Measurements from ENCODE around the gene CLDN4. TPM values are rescaled to one million over a fixed set of nuclear protein-coding genes. Genes with fewer than 3 reads are reported as not detected.
A peak's percentile ranks its signal among the peaks of the same experiment; 100 is the strongest.

The CLDN4 gene
- total and polyA plus RNA-seq, 9 of the 15 experiments (the other 6 are each of a cell fraction or from before 2014, with no cell fraction given), result 0.05 to 0.60 (median 0.06) TPM; not detected in 3

- TF ChIP-seq ELK3 (CRISPR knock-in tag; IDR thresholded peaks at IDR 0.05) (no peak), PYGO2 (tag; IDR thresholded peaks at IDR 0.05) (no peak), CHD7 (IDR thresholded peaks at IDR 0.05; ENCODE audit: low read depth, low read length) (peak; percentile 18), HMG20B (CRISPR knock-in tag; IDR thresholded peaks at IDR 0.05) (no peak), EZH2 (IDR thresholded peaks at IDR 0.05; ENCODE audit: borderline replicate concordance, low read depth, low read length) (no peak), MLX (CRISPR knock-in tag; conservative IDR thresholded peaks at IDR 0.05) (no peak), SIX5 (IDR thresholded peaks at IDR 0.05; ENCODE audit: borderline replicate concordance in 1 of 2, insufficient read depth in 1 of 2, low read depth in 1 of 2, low read length in 2 of 2) (no peak), FOXO4 (CRISPR knock-in tag; IDR thresholded peaks at IDR 0.05) (no peak), JUN (IDR thresholded peaks at IDR 0.05; ENCODE audit: borderline replicate concordance, low read depth, low read length) (peak; percentile 98), JUN (CRISPR knock-in tag; IDR thresholded peaks at IDR 0.05; ENCODE audit: borderline replicate concordance) (peak; percentile 62; the same call in 1 of the 2 replicates), SMARCA5 (IDR thresholded peaks at IDR 0.05) (no peak)
These were observed 20.9 kb downstream of the CLDN4 start (continued) for GRCh38 chr7:73851410-73852338.

All from K562 (cell line).